ENCODE data around the gene CHI3L1. TPM values are rescaled to one million over a fixed set of nuclear protein-coding genes. Genes with fewer than 3 reads are reported as not detected.

CHI3L1 gene
- total and polyA plus RNA-seq, 2 donors (not counting 1 experiment from before 2014, with no cell fraction given) = 0.15 TPM; not detected in 1

DNA sequence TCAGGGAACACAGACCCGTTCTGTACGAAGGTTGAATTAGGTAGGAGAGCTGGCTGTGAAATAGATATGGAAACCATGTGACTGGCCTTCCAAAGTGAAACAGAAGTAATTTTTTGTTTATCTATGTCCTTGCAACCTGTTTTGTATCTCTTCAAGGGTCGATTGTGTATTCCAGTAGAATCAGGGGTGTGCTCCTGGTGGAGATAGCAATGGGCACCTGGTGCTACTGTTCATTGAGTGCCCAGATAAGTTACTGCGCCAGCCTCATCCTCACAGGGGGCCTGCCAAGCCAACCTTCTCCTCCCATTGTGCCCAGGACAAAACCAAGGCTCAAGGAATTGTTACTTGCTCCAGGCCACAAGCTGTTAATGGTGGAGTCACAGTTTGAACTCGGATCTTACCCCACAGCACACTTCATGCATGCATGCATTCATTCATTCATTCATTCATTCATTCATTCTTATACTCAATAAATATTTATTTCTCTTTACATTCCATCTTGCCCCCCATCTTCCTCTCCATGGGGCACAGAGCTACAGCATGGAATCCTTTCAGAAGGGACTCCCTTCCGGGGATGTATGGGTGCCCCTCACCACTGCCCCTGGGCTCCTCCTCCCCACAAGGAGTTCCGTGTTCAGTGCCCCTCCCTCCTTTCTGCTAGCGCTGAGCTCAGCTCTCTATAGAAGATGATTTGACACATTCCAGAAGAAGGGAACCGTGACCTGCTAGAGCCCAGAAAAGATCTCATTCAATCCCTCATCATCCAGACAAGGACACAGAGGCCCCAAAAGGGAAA is 34.9 kb downstream of the CHI3L1 start:
- 73% methylated on average over 5 of the region's 9 CpGs for WGBS (ENCODE audit: insufficient coverage)
- no peak for TF ChIP-seq EZH2 (IDR thresholded peaks at IDR 0.05; ENCODE audit: borderline replicate concordance, insufficient read depth, low read depth, low read length, poor library complexity, severe bottlenecking)
- TF ChIP-seq, protein P1, sequence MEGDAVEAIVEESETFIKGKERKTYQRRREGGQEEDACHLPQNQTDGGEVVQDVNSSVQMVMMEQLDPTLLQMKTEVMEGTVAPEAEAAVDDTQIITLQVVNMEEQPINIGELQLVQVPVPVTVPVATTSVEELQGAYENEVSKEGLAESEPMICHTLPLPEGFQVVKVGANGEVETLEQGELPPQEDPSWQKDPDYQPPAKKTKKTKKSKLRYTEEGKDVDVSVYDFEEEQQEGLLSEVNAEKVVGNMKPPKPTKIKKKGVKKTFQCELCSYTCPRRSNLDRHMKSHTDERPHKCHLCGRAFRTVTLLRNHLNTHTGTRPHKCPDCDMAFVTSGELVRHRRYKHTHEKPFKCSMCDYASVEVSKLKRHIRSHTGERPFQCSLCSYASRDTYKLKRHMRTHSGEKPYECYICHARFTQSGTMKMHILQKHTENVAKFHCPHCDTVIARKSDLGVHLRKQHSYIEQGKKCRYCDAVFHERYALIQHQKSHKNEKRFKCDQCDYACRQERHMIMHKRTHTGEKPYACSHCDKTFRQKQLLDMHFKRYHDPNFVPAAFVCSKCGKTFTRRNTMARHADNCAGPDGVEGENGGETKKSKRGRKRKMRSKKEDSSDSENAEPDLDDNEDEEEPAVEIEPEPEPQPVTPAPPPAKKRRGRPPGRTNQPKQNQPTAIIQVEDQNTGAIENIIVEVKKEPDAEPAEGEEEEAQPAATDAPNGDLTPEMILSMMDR (IDR thresholded peaks at IDR 0.05) = no peak
- Histone ChIP-seq H3K79me2 (ENCODE audit: control insufficient read depth, insufficient read depth, low read length) (no peaks in the 10 kb centered on the region), H3K4me3 (ENCODE audit: control extremely low read depth in 1 of 5, extremely low read depth in 1 of 5, insufficient read depth in 1 of 5, low read depth in 2 of 5, low read length in 4 of 5) (no peak overlapping the region), H3K27ac (ENCODE audit: low read length in 2 of 2) (no peak overlapping the region), H3K4me1 (ENCODE audit: control insufficient read depth in 2 of 2, insufficient read depth in 2 of 2, low read length in 2 of 2) (no peaks in the 10 kb centered on the region), H3K9ac (ENCODE audit: low read length) (no peak overlapping the region), H3K36me3 (replicated peaks in 1 of 2; ENCODE audit: control extremely low read depth in 1 of 2, control insufficient read depth in 1 of 2, extremely low read depth in 1 of 2, insufficient read depth in 2 of 2, low read length in 1 of 2) (no peaks in the 10 kb centered on the region), H3K9me3 (ENCODE audit: control extremely low read depth in 1 of 3, control insufficient read depth in 2 of 3, insufficient read depth in 1 of 3, low read length in 2 of 3) (no peaks in the 10 kb centered on the region), H2AFZ (ENCODE audit: insufficient read depth, low read depth, low read length, poor library complexity, severe bottlenecking) (no peak overlapping the region), H3K27me3 (replicated peaks in 1 of 4; ENCODE audit: control extremely low read depth in 1 of 4, control insufficient read depth in 3 of 4, insufficient read depth in 4 of 4, low read length in 3 of 4) (peaks cover 0 to 4% (median 0%) of the 10 kb centered on the region in 4 experiments), H3K4me2 (replicated peaks; ENCODE audit: low read depth, low read length, poor library complexity, severe bottlenecking) (no peak overlapping the region), H4K20me1 (ENCODE audit: control insufficient read depth, insufficient read depth, low read length, poor library complexity, severe bottlenecking) (no peaks in the 10 kb centered on the region)
- ATAC-seq (ENCODE audit: low read depth) (no peak), DNase-seq (no peak)
- no peak overlapping the region for H3K4me3 Mint-ChIP-seq
- H3K27ac Mint-ChIP-seq = no peak overlapping the region
- intact Hi-C loops (cut with micrococcal nuclease) = no loop called here
- POLR2A ChIA-PET = no interaction called here
- H3K9me3 Mint-ChIP-seq (ENCODE audit: insufficient read depth) = no peaks in the 10 kb centered on the region
- CTCF ChIA-PET = interaction anchor here (1.5 kb wide), 1 partner anchor 20 kb away, joined by 4 read pairs; no protein-coding TSS in a partner anchor
- H3K4me1 Mint-ChIP-seq = no peaks in the 10 kb centered on the region
- H3K27me3 Mint-ChIP-seq = peaks cover 5% of the 10 kb centered on the region

DNA sequence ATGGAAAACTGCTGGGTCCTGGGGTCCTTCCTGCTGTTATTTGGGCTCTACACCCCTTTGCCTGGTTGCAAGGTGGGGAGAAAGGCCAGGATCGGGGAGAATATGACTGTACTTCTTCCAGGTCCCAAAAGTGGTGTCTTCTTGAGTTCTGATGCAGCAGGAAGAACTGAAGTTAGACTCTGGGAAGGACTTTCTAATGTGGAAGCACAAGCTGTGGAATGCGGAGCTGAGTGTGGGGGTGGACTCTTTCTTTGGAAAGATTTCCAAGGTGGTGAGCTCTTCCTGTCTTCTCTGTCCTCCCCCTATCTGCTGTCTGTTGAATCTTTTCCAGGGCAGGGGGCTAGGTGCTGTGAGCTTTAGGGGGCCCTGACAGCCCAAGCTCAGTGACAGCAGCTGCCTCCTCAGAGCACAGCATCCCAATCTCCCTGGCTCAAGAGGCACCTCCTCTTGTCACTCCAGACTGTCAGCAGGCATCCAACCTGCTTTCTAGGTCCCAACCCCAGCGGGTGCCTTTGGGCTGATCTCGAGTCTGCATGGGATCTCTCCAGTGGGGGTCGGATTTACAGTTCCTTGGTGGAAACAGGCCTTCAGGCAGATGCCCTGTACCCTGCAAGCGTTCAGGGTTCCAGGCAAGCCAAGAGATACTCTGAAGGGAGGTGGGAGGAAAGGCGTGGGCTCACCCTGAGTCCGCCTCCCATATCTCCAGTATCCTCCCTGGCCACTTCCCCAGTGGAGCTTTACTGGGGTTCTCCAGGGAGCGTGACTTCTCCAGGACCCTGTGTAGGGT is 35.8 kb downstream of the CHI3L1 start:
- Histone ChIP-seq H3K9ac (ENCODE audit: low read length) (no peak overlapping the region), H3K27me3 (replicated peaks in 1 of 4; ENCODE audit: control extremely low read depth in 1 of 4, control insufficient read depth in 3 of 4, insufficient read depth in 4 of 4, low read length in 3 of 4) (peaks cover 0 to 4% (median 0%) of the 10 kb centered on the region in 4 experiments), H4K20me1 (ENCODE audit: control insufficient read depth, insufficient read depth, low read length, poor library complexity, severe bottlenecking) (no peaks in the 10 kb centered on the region), H3K4me1 (ENCODE audit: control insufficient read depth in 2 of 2, insufficient read depth in 2 of 2, low read length in 2 of 2) (no peaks in the 10 kb centered on the region), H3K9me3 (ENCODE audit: control extremely low read depth in 1 of 3, control insufficient read depth in 2 of 3, insufficient read depth in 1 of 3, low read length in 2 of 3) (no peaks in the 10 kb centered on the region), H3K36me3 (replicated peaks in 1 of 2; ENCODE audit: control extremely low read depth in 1 of 2, control insufficient read depth in 1 of 2, extremely low read depth in 1 of 2, insufficient read depth in 2 of 2, low read length in 1 of 2) (no peaks in the 10 kb centered on the region), H3K4me2 (replicated peaks; ENCODE audit: low read depth, low read length, poor library complexity, severe bottlenecking) (no peak overlapping the region), H2AFZ (ENCODE audit: insufficient read depth, low read depth, low read length, poor library complexity, severe bottlenecking) (no peak overlapping the region), H3K4me3 (ENCODE audit: control extremely low read depth in 1 of 5, extremely low read depth in 1 of 5, insufficient read depth in 1 of 5, low read depth in 2 of 5, low read length in 4 of 5) (no peak overlapping the region), H3K79me2 (ENCODE audit: control insufficient read depth, insufficient read depth, low read length) (no peaks in the 10 kb centered on the region), H3K27ac (ENCODE audit: low read length in 2 of 2) (no peak overlapping the region)
- DNase-seq = no peak
- POLR2A ChIA-PET = no interaction called here
- no peak overlapping the region for H3K4me3 Mint-ChIP-seq
- H3K9me3 Mint-ChIP-seq (ENCODE audit: insufficient read depth) = no peaks in the 10 kb centered on the region
- no peaks in the 10 kb centered on the region for H3K4me1 Mint-ChIP-seq
- CTCF ChIA-PET = no interaction called here
- intact Hi-C loops (cut with micrococcal nuclease) = no loop called here
- no peak for TF ChIP-seq EZH2 (IDR thresholded peaks at IDR 0.05; ENCODE audit: borderline replicate concordance, insufficient read depth, low read depth, low read length, poor library complexity, severe bottlenecking)
- TF ChIP-seq, protein P1 (IDR thresholded peaks at IDR 0.05) = no peak
- ATAC-seq (ENCODE audit: low read depth) = no peak
- H3K27ac Mint-ChIP-seq = no peak overlapping the region
- peaks cover 5% of the 10 kb centered on the region for H3K27me3 Mint-ChIP-seq
- 85% methylated on average over 5 of the region's 9 CpGs for WGBS (ENCODE audit: insufficient coverage)

All from B cell (primary cell).